ENCODE results near the gene PTGES2.

GRCh38 chr9:128164307-128164885 lies 36.9 kb upstream of the PTGES2 start:
- TF ChIP-seq, protein P1, sequence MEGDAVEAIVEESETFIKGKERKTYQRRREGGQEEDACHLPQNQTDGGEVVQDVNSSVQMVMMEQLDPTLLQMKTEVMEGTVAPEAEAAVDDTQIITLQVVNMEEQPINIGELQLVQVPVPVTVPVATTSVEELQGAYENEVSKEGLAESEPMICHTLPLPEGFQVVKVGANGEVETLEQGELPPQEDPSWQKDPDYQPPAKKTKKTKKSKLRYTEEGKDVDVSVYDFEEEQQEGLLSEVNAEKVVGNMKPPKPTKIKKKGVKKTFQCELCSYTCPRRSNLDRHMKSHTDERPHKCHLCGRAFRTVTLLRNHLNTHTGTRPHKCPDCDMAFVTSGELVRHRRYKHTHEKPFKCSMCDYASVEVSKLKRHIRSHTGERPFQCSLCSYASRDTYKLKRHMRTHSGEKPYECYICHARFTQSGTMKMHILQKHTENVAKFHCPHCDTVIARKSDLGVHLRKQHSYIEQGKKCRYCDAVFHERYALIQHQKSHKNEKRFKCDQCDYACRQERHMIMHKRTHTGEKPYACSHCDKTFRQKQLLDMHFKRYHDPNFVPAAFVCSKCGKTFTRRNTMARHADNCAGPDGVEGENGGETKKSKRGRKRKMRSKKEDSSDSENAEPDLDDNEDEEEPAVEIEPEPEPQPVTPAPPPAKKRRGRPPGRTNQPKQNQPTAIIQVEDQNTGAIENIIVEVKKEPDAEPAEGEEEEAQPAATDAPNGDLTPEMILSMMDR (IDR thresholded peaks at IDR 0.05): no peak
- TF ChIP-seq POLR2A (IDR thresholded peaks at IDR 0.05; ENCODE audit: low read depth): no peak
